GM23338 (cell line): ENCODE results near the gene OPN3. TPM values are rescaled to one million over a fixed set of nuclear protein-coding genes. Genes with fewer than 3 reads are reported as not detected.

Source experiments
- ATAC-seq: fragments of 200-7000 bp; cut with Tn5 transposase; 3 replicates; pipeline ENCODE4 v1.9.1; 2020
- DNase-seq: peaks from one replicate; pipeline ENCODE4 v3.0.0-alpha.2; 2015; ENCODE audit warnings: low spot score
- H2AFZ ChIP-seq: fragments of 200-600 bp; sonication (generic); 2 replicates; pipeline ENCODE4 v1.8.0; 2016; ENCODE audit warnings: antibody characterized with exemption, mild to moderate bottlenecking, moderate library complexity
- H3F3A ChIP-seq: fragments of 200-600 bp; sonication (generic); replicated peaks from 2 replicates; pipeline ENCODE4 v1.8.0; 2017; ENCODE audit warnings: antibody characterized with exemption, mixed run types, low read depth
- H3K27ac ChIP-seq: fragments of 200-600 bp; sonication (generic); 2 replicates; pipeline ENCODE4 v1.6.1; 2016; ENCODE audit warnings: low read depth
- H3K27me3 ChIP-seq: fragments of 200-600 bp; sonication (generic); 2 replicates; pipeline ENCODE4 v1.8.0; 2016; ENCODE audit warnings: mild to moderate bottlenecking, mixed run types, moderate library complexity; ENCODE audit not compliant: insufficient read depth
- H3K36me3 ChIP-seq: fragments of 200-600 bp; sonication (generic); 2 replicates; pipeline ENCODE4 v1.8.0; 2016; ENCODE audit warnings: mild to moderate bottlenecking; ENCODE audit not compliant: insufficient read depth
- H3K4me1 ChIP-seq: fragments of 200-600 bp; sonication (generic); 2 replicates; pipeline ENCODE4 v1.8.0; 2016; ENCODE audit warnings: mild to moderate bottlenecking, moderate library complexity; ENCODE audit not compliant: insufficient read depth
- H3K4me2 ChIP-seq: fragments of 200-600 bp; sonication (generic); 2 replicates; pipeline ENCODE4 v1.7.1; 2017; ENCODE audit warnings: mixed run types
- H3K4me3 ChIP-seq: fragments of 200-600 bp; sonication (generic); 2 replicates; pipeline ENCODE4 v1.6.1; 2016; ENCODE audit warnings: mixed run types
- H3K79me2 ChIP-seq: fragments of 200-600 bp; sonication (generic); replicated peaks from 2 replicates; pipeline ENCODE4 v1.8.0; 2017; ENCODE audit warnings: mild to moderate bottlenecking; ENCODE audit not compliant: insufficient read depth
- H3K9me2 ChIP-seq: fragments of 200-600 bp; sonication (generic); 2 replicates; pipeline ENCODE4 v1.8.0; 2017; ENCODE audit not compliant: insufficient read depth
- H4K20me1 ChIP-seq: fragments of 200-600 bp; sonication (generic); replicated peaks from 2 replicates; pipeline ENCODE4 v1.8.0; 2017; ENCODE audit warnings: mild to moderate bottlenecking; ENCODE audit not compliant: insufficient read depth
- H3K27ac Mint-ChIP-seq: 2 replicates; pipeline ENCODE4 v1.8.0; 2020; ENCODE audit warnings: inconsistent platforms, mild to moderate bottlenecking, moderate library complexity, mixed read lengths
- H3K27me3 Mint-ChIP-seq: 3 replicates; pipeline ENCODE4 v1.8.0; 2022; ENCODE audit warnings: low read depth, mild to moderate bottlenecking, moderate library complexity, mixed read lengths, inconsistent platforms; ENCODE audit not compliant: insufficient read depth, poor library complexity
- H3K36me3 Mint-ChIP-seq: 3 replicates; pipeline ENCODE4 v1.8.0; 2021; ENCODE audit warnings: low read depth, mild to moderate bottlenecking, inconsistent platforms, moderate library complexity, mixed read lengths
- H3K4me1 Mint-ChIP-seq: 3 replicates; pipeline ENCODE4 v1.8.0; 2020; ENCODE audit warnings: mild to moderate bottlenecking, inconsistent platforms, mixed read lengths
- H3K4me3 Mint-ChIP-seq: 3 replicates; pipeline ENCODE4 v1.8.0; 2021; ENCODE audit warnings: moderate library complexity, mild to moderate bottlenecking, inconsistent platforms, mixed read lengths
- H3K9me3 Mint-ChIP-seq: 3 replicates; pipeline ENCODE4 v1.8.0; 2020; ENCODE audit warnings: moderate library complexity, mild to moderate bottlenecking, inconsistent platforms, mixed read lengths
- EZH2 ChIP-seq: fragments of 200-600 bp; sonication (generic); IDR thresholded peaks from one replicate; pipeline ENCODE4 v1.8.0; 2017; ENCODE audit warnings: antibody characterized with exemption, mild to moderate bottlenecking, low read depth; ENCODE audit not compliant: unreplicated experiment
- EZH2phosphoT487 ChIP-seq: fragments of 200-600 bp; sonication (generic); IDR thresholded peaks from one replicate; pipeline ENCODE4 v1.8.1; 2018; ENCODE audit warnings: antibody characterized with exemption; ENCODE audit not compliant: unreplicated experiment
- JUNB ChIP-seq: IDR thresholded peaks from one replicate; pipeline ENCODE4 v1.6.1; 2016; ENCODE audit warnings: antibody characterized with exemption; ENCODE audit not compliant: unreplicated experiment
- NANOG ChIP-seq: IDR thresholded peaks from 2 replicates; pipeline ENCODE4 v1.6.1; 2016; ENCODE audit warnings: antibody characterized with exemption, borderline replicate concordance
- POLR2AphosphoS5 ChIP-seq: IDR thresholded peaks from 2 replicates; pipeline ENCODE4 v1.6.1; 2016; ENCODE audit warnings: antibody characterized with exemption, low read depth
- REST ChIP-seq: IDR thresholded peaks from one replicate; pipeline ENCODE4 v1.6.1; 2018; ENCODE audit warnings: antibody characterized with exemption; ENCODE audit not compliant: unreplicated experiment
- STAT1 ChIP-seq: IDR thresholded peaks from one replicate; pipeline ENCODE4 v1.6.1; 2016; ENCODE audit warnings: antibody characterized with exemption; ENCODE audit not compliant: unreplicated experiment
- ZNF114 ChIP-seq: fragments of 250-450 bp; sonication (Bioruptor Pico); IDR thresholded peaks from 2 replicates; pipeline ENCODE4 v1.5.0; 2020; ENCODE audit warnings: mild to moderate bottlenecking, moderate library complexity
- ZNF462 ChIP-seq: fragments of 250-450 bp; sonication (Bioruptor Pico); IDR thresholded peaks from 2 replicates; pipeline ENCODE4 v1.5.0; 2020; ENCODE audit warnings: mild to moderate bottlenecking, moderate library complexity
- polyA plus RNA-seq: library from polyadenylated mRNA; unstranded; fragments of >200 nt; fragmentation: Nextera tagmentation; extraction: Ambion mirVana; gene quantifications from 2 replicates; pipeline ENCODE4 v1.2.1, GENCODE V29; 2016
- total RNA-seq: library from RNA; depleted of rRNA; stranded (reverse); fragments of >200 nt; shearing (Covaris generic); gene quantifications from 2 replicates; pipeline ENCODE4 v1.2.3, GENCODE V29; 2014

The OPN3 gene
- total and polyA plus RNA-seq, 2 experiments from 2014 or later, result 23.7 to 46.8 TPM

- H3K9me2 ChIP-seq, result no peaks in the 10 kb centered on the region
- H3K27ac ChIP-seq, result no peak overlapping the region
- no peak overlapping the region for H3K4me3 ChIP-seq
- Mint-ChIP-seq H3K36me3 (peaks cover 20% of the 10 kb centered on the region), H3K9me3 (peaks cover 23% of the 10 kb centered on the region), H3K27ac (no peak overlapping the region), H3K4me1 (peaks cover 29% of the 10 kb centered on the region), H3K4me3 (no peak overlapping the region), H3K27me3 (peaks cover 8% of the 10 kb centered on the region)
- no peaks in the 10 kb centered on the region for H3K27me3 ChIP-seq
- peaks cover 9% of the 10 kb centered on the region for H3K4me1 ChIP-seq
- ATAC-seq (no peak), DNase-seq (no peak)
- H3K79me2 ChIP-seq, result peaks cover 25% of the 10 kb centered on the region
- TF ChIP-seq POLR2AphosphoS5, result no peak
- TF ChIP-seq EZH2, result no peak
- no peak for TF ChIP-seq ZNF114 (CRISPR knock-in tag)
- TF ChIP-seq EZH2phosphoT487, result no peak
- no peaks in the 10 kb centered on the region for H3F3A ChIP-seq
- no peak overlapping the region for H2AFZ ChIP-seq
- H3K4me2 ChIP-seq, result no peak overlapping the region
- H4K20me1 ChIP-seq, result peaks cover 5% of the 10 kb centered on the region
- H3K36me3 ChIP-seq, result peaks cover 4% of the 10 kb centered on the region; the same call in 1 of the 2 replicates
Measured at GRCh38 chr1:241641773-241642592, 1.8 kb upstream of the OPN3 start.

GRCh38 chr1:241640867-241641622 is 876 bp upstream of the OPN3 start:
- peak overlapping the region; percentile 98 for H2AFZ ChIP-seq
- DNase-seq, result no peak
- H3K36me3 ChIP-seq, result peaks cover 4% of the 10 kb centered on the region; the same call in 1 of the 2 replicates
- peaks cover 8% of the 10 kb centered on the region for H3K27me3 Mint-ChIP-seq
- H3K27ac ChIP-seq, result no peak overlapping the region
- H3K4me3 Mint-ChIP-seq, result peak overlapping the region; percentile 65
- no peaks in the 10 kb centered on the region for H3K27me3 ChIP-seq
- H3K9me2 ChIP-seq, result no peaks in the 10 kb centered on the region
- peaks cover 20% of the 10 kb centered on the region for H3K36me3 Mint-ChIP-seq
- H3K4me1 Mint-ChIP-seq, result peaks cover 34% of the 10 kb centered on the region
- H3K79me2 ChIP-seq, result peaks cover 35% of the 10 kb centered on the region
- ATAC-seq, result no peak
- peak overlapping the region; percentile 49 for H3K4me3 ChIP-seq
- no peak overlapping the region for H3K27ac Mint-ChIP-seq
- peak overlapping the region; percentile 77 for H3K4me2 ChIP-seq
- H3K4me1 ChIP-seq, result peaks cover 9% of the 10 kb centered on the region
- H3F3A ChIP-seq, result no peaks in the 10 kb centered on the region
- peaks cover 5% of the 10 kb centered on the region for H4K20me1 ChIP-seq
- H3K9me3 Mint-ChIP-seq, result peaks cover 23% of the 10 kb centered on the region
- TF ChIP-seq POLR2AphosphoS5 (no peak), ZNF462 (CRISPR knock-in tag) (no peak), REST (no peak), NANOG (no peak), STAT1 (no peak), ZNF114 (CRISPR knock-in tag) (no peak), JUNB (no peak), EZH2 (no peak)
